Measurements from ENCODE around the gene RPL29.

Gene RPL29

DNA sequence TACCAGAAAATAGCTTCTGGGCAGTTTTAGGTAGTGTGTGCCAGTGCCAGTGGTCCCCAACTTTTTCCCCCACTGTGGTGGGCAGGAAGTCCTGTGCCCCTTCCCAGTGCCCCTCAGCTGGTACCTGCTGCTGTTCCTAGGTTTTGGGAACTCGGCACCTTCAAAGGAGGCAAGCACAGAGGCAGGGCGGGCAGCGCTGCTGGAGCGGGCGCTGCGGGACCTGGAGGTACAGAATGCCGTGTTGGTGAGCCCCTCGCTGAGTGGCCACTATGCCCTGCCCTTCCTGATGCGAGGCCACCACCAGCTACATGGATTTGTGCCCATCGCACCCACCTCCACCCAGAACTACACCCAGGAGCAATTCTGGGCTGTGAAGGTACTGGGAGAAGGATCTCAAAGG is 15.4 kb downstream of the RPL29 start:
- no peak for DNase-seq

DNA sequence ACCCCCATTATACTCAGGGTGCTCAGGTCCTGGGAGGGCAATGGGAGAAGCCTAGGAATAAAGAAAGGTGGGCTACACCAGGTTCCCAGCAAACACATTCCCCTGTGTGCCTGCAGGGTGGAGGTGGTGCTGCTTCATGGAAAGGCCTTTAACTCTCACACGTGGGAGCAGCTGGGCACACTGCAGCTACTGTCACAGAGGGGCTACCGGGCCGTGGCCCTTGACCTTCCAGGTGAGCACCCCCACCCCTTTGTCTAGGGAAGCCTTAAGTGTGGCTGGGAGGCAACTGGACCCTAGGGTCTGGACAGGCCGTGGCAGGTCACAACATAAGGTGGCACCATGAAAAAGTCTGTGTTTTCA is 17.6 kb downstream of the RPL29 start:
- DNase-seq, result no peak

DNA sequence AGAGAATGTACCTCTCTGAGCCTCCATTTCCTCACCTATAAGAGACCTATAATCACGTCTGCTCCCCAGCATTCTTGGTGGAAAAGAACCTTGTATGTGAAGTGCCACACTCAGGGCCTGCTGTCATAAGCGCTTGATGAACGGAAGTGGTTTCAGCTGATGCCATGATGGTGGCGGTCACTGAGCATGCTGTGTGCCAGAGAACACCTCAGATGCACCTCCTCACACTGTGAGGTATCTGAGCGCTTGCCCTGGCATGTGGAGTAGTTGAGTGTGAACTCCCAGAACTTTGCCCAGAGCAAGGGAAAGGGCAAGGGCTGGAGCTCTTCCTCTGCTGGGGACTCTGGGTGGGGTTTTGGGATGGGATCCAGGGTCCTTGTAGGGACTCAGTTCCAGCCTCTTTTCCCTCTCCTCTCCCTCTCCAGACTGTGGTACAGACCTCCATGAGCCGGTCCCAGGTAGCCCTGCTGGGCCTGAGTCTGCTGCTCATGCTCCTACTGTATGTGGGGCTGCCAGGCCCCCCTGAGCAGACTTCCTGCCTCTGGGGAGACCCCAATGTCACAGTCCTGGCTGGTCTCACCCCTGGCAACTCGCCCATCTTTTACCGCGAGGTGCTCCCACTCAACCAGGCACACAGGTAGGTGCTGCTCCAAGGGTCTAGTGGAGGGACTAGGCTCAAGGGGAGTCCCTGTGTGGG is 18.1 kb downstream of the RPL29 start:
- no peak for DNase-seq

- DNase-seq, result peak; percentile 78
These were observed 19.7 kb downstream of the RPL29 start for GRCh38 chr3:51975852-51976549.

DNA sequence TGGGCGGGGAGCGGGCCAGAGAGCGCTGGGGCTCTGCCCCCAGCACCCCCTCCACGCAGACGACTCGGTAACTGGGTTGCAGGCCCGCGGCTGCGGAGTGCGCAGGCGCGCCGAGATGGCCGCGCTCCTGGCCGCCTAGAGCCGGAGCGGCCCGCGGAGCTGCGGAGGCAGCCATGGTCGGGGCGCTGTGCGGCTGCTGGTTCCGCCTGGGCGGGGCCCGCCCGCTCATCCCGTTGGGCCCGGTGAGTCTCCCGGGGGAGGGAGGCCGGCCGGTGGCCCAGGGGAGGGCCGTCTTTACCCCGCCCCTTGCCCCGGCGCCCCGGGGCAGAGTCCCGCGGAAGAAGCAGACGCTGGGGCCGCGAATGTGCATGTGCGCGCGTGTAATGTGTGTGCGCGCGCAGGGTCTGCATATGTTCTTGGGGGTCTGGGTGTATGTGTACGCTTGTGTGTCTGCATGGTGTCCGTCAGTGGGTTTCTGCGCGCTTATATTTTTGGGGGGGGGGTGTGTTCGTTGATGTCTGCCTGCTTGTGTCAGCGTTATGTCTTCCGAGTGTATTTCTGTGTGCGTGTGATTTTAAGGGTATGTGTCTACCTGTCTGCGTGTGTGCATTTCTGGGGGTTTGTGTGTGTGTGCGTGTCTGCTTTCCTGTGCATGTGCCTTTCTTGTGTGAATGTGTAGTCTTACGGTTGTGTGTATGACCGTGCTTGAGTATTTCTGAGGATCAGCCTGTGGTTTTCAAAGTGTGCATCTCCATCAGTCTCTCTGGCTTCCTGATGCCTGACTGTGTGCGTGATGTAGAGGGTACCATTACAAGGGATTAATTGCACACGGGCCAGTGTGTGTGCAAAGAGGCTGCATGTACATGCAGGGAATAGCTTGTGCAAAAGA is 20.5 kb downstream of the RPL29 start, which contains the start of gene ABHD14A:
Gene ABHD14A (plus strand): TSS at position 102 of the 889 bp plus-strand sequence. CDS start 72 bp downstream, at position 174.
- peak; percentile 56 for DNase-seq

DNA sequence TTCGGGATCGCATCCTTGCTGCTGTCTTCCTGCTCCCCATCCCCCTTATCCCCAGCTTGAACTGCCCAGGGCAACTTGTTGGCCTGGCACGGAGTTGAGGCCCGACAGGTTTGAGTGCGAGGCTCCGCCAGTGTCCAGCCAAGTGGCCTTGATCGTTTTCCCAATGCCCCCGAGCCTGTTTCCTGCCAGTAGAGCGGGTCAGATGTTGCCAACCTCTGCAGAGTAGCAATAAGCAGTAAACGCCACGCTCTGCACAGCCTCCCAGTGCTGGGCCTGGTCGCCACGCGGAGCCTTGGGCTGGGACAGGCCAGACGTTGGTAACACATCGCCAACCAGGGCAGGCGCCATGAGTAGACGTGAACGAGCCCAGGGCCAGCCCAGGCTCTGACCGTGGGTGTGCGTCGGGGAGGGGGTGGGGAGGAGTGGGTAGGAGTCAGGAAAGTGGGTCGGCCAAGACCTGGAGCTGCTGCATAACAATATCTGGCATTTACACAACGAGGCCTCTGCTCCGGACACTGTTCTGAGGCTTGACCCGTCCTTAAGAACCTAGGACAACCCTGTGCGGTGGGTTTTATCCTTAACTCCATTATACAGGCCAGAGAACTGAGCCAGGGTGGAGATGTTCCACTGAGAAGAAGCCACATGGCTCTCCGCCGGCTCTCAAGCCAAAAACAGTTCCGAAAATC is 21.3 kb downstream of the RPL29 start:
- no peak for DNase-seq

GRCh38 chr3:51971350-51971749 is 24.3 kb downstream of the RPL29 start:
- no peak for DNase-seq

- DNase-seq, result no peak
These were observed 24.9 kb downstream of the RPL29 start for GRCh38 chr3:51970606-51971300.

DNA sequence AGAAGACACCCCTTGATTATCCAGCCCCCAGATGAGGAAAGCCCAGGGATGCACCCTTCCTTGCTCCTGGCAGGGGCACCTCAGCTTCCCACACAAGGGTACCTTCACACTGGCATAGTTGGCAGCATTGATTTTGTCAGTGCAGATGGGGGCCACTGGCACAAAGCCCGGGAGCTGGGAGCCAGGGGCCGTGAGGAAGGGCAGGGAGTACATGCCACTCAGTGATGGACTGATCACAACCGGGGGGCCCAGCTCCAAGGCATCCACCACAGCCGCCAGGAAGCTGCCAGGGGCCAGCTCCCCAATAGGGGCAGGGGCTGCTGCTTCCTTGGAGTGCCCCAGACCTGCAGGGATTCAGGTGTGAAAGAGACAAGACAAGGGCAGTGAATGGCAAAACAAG is 25.9 kb downstream of the RPL29 start:
- DNase-seq, result no peak

DNA sequence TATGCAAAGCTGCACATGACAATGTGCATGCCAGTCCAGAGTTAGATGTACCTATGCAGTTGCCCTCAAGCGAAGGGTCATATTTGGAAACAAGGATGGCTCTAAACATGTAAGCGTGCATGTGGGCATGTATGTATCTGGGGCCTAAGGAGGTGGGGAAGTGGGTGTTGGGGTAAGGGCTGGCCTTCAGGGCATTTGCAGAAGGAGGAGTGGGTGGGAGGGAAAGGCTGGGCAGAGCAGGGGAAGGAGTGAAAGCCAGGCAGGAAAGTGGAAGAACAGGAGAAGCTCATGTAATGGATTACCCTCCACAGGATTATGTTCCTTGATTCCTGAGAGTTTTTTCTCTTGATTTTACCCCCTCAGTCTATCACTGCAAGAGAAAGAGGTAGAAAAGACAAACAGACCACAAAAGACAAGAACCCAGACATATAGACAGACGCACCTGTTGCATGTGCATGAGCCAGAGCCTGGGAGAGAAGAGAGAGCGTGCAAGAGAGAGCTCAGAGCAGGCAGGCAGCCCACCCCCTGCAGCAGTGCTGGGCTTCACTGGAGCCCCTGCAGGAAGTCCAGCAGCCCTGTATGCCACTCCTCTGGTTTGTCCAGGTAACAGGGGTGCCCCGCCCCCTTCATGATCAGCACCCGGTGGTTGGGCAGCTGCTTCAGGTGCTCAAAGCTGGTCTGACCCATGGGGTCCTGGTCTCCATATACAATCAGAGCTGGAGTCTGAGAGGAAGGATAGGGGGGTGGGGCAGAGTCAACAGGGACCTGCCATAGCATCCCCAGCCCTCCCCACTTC is 26.6 kb downstream of the RPL29 start:
- DNase-seq, result no peak

GRCh38 chr3:51968170-51968775 is 27.4 kb downstream of the RPL29 start:
- DNase-seq, result peak; percentile 29

GRCh38 chr3:51967384-51968169 is 28.1 kb downstream of the RPL29 start, which contains the start of gene PCBP4:
Gene PCBP4 (minus strand): TSS chr3:51967454. CDS start chr3:51961240, 6,214 bp downstream.
- DNase-seq, result no peak

GRCh38 chr3:51966922-51967383 is 28.7 kb downstream of the RPL29 start:
- no peak for DNase-seq

- no peak for DNase-seq
These were observed 29.2 kb downstream of the RPL29 start for GRCh38 chr3:51966486-51966885.

DNA sequence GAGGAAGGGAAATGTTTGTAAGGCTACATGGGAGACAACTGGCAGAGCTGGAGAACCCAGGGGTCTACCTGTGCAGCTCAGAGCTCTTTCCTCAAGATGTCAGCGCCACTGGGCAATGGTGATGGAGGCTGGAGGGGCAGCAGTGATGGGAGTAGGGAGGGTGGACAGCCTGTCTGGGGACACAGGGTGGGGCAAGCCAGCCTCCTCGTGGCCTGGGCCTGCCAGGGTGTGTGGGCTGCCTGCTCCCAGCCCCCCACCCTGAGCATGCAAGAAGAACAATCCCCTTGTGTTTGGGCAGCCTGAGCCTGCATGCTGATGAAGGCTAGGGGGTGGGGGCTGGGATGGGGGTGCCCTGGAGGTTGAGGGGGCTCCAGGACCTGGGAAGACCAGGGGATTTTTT is 29.7 kb downstream of the RPL29 start:
- no peak for DNase-seq

DNA sequence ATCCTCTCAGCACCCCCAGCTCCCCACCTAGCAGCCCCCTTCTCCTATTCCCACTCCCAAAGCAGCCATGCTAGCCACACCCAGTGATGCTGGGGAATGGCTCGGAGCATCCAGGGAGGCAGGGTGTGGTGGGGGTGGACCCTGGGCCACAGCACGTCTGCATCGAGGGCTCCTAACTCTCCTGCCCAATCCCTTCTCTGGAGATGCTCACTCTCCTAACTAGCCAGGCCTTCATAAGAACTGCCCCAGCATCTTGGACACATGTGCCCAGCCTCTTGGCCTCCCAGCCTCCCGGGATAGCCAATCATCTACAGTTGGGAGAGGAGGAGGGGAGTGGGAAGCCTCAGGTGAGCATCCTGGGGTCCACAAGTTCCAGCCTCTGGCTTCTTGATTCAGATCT is 31.2 kb downstream of the RPL29 start:
- DNase-seq, result no peak

GRCh38 chr3:51963951-51964451 is 31.7 kb downstream of the RPL29 start:
- peak; percentile 63 for DNase-seq

DNA sequence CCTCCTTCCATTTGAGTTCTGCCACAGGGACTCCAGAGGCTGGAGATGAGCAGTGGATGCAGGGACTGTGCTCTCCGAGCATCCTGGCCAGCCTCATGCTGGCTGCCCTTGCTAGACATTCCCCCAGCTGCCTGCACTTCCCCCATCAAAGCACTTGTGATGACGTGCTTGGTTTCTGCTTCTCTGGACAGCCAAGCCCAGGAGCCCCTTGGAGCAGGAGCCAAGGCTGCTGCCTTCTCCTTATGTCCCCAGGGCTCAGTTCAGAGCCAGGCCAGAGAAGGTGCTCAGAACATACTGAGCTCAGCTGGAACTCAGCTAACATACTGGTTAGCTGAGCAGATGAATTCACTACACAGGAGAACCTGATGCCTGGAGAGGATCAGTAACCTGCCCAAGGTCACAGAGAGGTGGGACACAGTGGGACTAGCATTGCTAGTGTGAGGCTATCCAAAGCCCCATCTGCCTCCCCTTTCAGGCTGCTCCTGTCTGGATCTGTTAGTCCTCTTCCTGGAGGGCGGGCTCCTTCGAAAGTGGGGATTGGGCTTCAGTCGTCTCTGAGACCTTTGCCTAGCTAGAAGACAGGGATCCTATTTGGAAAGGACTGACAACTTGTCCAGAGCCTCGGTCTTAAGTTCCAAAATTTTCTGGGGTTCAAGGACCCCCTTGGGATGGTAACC is 32.7 kb downstream of the RPL29 start:
- no peak for DNase-seq
